GM19023 (cell line): ENCODE results near the gene WNT4.

Experiments
- ATAC-seq: cut with Tn5 transposase; IDR thresholded peaks from one replicate; pipeline ENCODE4 v1.9.1; 2021; ENCODE audit warnings: mild to moderate bottlenecking, moderate library complexity; ENCODE audit not compliant: unreplicated experiment

WNT4 gene

DNA sequence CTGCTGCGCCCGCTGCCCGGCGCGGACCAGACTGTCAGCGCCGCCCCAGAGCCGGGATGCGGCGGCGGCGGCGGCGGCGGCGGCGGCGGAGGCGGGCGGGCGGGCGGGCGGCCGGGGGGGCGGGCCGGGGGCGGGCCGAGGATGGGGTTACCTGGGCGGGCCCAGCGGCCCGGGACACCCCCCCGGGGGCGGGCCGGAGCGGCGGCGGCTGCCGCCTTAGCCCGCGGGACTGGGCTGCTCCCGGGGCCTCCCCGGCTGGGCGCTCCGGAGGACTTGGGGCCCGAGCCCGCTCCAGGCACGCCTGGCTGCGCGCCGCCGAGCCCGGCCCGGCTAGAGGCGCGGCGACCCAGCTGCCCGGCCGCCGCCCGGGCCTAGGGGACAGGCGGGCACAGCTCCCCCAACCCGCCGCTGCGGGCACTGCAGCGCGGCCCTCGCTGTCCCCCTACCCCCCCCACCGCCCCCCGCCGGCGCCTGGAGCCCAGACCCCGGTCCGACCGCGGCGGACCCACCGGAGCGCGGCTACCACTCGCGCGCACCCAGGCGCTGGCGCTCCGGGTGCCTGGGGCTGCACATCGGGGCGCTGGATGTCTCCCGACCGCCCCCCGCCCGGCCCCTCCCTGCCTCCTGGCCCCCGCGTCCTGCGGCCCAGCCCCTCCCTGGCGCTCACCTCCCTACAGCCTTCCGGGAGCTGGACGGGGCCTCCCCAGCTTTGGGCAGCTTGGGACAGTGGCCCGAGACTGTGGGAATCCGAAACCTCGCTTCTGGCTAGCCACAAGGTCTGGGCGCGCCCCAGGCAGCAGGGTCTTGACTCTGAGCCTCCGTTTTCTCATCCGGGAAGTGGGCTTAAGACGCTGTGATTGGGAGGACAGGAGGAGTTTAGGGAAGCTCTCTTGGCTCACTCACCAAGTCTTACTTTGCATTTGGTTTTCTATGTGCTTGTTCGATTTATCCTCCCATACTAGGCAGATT, at the start of gene WNT4:
Gene WNT4, minus strand, starts transcription at position 33 of the 969 bp plus-strand sequence. CDS start 175 bp downstream, outside the sequence.
- no peak for ATAC-seq

DNA sequence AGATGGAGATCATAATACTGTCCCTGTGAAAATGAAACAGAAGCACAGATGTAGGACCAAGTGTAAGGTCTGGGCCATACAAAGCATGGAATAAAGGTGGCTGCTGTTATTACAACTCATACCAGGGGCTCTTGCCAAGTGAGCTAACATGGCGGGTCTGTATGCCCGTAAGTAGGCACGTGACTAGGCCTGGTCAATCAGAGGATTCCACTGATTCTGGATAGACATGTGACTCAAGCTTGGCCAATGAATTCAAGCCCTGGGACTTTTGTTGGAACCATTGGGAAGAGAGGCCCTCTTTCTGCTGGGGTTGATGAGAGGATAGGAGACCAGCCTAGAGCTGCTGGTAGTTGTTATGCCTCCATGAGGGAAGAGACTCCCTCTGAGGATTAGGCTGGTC, 47.8 kb upstream of the WNT4 start:
- ATAC-seq, result no peak

- ATAC-seq, result no peak
These were observed 47.4 kb upstream of the WNT4 start for GRCh38 chr1:22190251-22190650.

DNA sequence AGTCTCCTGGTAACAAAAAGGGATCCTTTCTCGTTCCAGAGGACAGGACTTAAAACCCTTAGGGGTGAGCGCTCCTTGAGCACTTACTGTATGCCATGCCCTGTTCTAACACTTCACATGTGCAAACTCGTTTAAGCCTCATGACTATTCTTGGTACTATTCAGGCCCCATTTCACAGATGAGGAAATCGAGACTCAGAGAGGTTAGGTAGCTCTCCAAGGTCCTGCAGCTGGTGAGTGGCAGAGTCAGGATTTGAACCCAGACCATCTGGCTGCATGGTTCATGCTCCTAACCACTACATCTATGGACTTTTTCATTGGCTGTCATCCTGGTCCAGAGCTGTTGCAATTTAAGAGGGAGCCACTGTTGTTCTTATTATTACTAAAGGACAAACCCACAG, 46.7 kb upstream of the WNT4 start:
- ATAC-seq, result no peak

DNA sequence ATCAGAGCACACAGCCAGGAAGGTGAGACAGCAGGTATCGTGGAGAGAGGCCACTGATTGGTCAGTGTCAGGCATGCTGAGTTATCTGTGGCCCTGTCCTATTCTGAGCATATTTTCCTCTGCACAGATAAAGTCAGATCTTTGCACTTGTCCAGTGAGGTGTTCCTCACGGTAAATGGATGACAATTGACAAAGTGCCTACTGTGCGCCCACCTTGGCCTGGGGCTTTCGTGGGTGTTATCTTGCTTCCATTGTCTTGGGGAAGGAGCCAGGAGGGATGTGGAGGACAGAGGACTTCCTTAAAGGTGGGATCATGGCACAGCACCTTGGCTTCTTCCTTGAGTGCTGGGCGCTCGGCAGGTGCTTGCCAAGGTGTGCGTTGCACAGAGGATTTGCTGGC, 46.0 kb upstream of the WNT4 start:
- no peak for ATAC-seq

DNA sequence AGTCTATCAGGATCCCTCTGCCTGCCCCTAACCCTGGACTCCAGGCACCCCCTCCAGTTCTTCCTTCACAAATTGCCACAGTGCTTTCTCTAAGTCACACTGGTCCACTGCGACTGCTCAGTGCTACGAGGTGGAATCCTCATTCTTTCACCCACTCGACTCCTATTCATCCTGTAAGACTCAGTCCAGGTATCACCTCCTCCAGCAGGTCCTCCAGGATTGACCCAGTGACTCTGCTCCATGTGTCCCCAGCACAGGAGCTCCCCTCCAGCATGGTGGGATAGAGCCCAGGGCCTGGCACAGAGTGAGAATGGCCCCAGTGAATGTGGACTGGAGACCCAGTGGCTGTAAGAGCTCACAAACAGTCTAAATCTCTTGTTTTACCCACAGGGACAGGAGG, 45.5 kb upstream of the WNT4 start:
- ATAC-seq, result no peak

GRCh38 chr1:22186311-22186710, 43.4 kb upstream of the WNT4 start:
- no peak for ATAC-seq

- ATAC-seq, result no peak
These were observed 42.2 kb upstream of the WNT4 start for GRCh38 chr1:22184892-22185612.

DNA sequence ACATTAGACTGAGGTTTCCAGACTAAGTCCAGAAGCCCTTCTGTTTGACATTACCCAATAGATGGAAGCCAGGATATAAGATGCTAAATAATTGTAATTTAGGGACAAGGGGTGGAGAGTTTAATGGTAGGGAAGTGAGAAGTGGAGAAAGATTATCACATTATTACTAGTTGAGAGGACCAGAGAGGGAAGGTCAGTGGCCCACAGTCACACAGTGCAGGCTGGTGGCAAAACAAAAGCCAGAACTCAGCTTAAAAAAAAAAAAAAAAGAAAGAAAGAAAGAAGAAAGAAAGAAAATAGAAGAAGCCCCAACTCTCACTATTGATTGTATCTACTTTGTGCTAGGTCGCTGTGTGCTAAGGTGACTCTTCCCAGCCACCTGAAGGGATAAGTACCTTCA, 41.6 kb upstream of the WNT4 start:
- ATAC-seq, result no peak

DNA sequence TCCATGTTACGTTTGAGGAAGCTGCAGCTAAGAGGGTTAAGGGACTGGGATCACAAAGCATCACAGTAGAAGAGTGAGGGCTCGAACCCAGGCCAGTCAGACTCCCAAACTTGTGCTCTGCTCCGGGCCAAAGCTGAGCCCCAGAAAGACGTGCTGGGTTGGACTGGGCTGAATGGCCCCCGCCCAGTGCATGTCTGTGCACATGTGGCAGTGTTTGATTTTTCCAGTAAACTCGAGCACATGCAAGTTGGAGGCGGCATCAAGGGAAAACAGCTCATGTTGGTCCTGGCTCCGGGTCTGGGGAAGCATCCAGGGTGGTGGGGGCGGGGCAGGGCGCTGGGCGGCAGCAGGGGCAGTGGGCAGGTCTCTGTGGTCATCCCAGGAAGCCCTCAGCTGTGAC, 39.8 kb upstream of the WNT4 start:
- ATAC-seq, result no peak

- no peak for ATAC-seq
These were observed 36.4 kb upstream of the WNT4 start for GRCh38 chr1:22179197-22179803.

DNA sequence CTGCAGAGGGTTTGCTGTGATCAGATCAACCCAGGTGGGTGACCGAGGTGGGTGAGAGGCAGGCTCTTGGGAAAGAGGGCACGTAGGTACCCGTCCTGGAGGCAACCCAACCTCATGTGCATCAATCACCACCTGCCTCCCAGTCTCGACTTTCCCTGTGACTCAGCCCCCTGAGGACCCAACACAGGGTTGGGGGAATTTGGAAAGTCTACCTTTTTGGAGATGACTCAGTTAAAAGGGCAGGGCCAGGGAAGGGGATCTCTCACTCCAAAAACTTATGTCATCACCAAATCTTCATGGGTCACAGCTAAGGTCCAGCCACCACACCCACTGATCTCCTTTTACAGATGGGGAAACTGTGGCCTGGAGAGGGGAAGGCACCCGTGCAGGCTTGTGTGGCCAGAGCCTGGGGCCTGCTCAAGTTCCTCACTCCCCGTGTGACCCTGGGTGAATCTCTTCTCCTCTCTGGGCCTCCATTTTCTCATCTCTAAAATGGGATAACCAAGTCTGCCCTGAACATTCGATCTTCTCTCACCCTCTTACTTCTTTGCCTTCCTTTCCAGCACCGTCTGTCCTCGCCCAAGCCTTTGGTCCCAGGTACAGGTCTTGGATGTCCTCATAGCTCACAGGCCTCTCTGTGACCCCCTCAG, 34.6 kb upstream of the WNT4 start:
- ATAC-seq, result no peak

GRCh38 chr1:22176258-22176657, 33.4 kb upstream of the WNT4 start:
- peak; percentile 66 for ATAC-seq

- ATAC-seq, result no peak
These were observed 31.7 kb upstream of the WNT4 start for GRCh38 chr1:22174446-22175220.

GRCh38 chr1:22171951-22172715, 29.2 kb upstream of the WNT4 start:
- ATAC-seq, result no peak

DNA sequence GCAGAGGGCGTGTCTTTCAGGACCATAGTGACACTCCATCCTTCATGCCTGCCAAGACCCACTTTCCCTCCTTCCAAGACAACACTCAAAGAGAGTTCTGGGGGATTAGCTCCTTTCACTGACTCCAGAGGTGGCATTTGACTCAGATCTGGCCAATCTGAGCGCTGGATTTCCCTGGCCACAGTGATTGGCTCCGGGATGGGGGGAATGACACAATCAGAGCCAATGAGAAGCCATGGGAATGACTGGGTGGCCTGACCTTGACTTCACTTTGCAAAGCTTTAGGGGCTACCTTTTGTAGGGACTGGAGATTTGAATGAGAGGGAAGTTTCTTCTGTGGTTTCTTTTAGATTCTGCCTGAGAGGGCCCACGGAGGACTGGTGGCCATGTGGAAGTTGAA, 26.9 kb upstream of the WNT4 start:
- no peak for ATAC-seq

- ATAC-seq, result no peak
These were observed 25.6 kb upstream of the WNT4 start for GRCh38 chr1:22168412-22168973.

DNA sequence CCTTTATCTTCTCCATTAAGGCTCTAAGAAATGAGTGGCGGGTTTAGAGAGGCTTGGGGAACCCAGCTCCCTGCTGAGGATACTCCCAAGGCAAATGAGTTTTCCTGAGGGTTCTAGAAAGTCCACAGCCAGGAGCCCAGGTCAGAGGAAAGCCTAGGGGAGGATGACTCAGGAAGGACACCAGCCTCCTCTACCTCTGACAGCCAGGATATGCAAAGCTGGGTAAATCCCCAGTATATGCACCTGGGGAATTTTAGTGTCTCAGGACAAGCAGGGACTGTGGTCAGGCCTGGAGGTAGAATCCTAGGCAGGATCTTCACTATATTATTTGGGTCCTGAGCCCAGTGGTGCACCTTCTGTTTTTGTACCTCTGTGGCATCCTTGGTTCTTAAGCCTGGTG, 23.5 kb upstream of the WNT4 start:
- no peak for ATAC-seq
